Endothelial cell of umbilical vein (primary cell): ENCODE data around the gene CAT. TPM values are rescaled to one million over a fixed set of nuclear protein-coding genes. Genes with fewer than 3 reads are reported as not detected.

Experiments
- BruUV-seq: library from RNA; stranded (reverse); fragments of 400-500 nt; replicated peaks from 2 replicates; lab custom pipeline; 2021; lab: Mats Ljungman, UMichigan
- CTCF ChIA-PET: fragments of 300-600, 350-600 bp; sonication (Branson Sonifier 250); formaldehyde crosslinking; loops from one replicate; lab custom pipeline; 2021; ENCODE audit warnings: antibody characterized with exemption, inconsistent platforms; lab: Charles Lee
- POLR2A ChIA-PET: fragments of 300-600, 350-600 bp; sonication (Branson Sonifier 250); formaldehyde crosslinking; loops from one replicate; lab custom pipeline; 2021; ENCODE audit warnings: antibody characterized with exemption, inconsistent platforms; lab: Charles Lee
- DNase-seq: peaks from one replicate; pipeline ENCODE4 v3.0.0-alpha.2; 2011; ENCODE audit warnings: low read depth, low spot score
- FAIRE-seq: peaks from 2 replicates; lab custom pipeline; 2011; peaks lifted over from hg19 to GRCh38; lab: Jason Lieb, UNC
- H2AFZ ChIP-seq: 2 replicates; pipeline ENCODE4 v1.6.0; 2012; ENCODE audit warnings: low read depth, low read length, control low read depth, inconsistent platforms
- H3K27ac ChIP-seq: 2 replicates; pipeline ENCODE4 v1.5.1; 2011; ENCODE audit warnings: low read depth, mild to moderate bottlenecking, control low read depth, low read length, moderate library complexity; ENCODE audit not compliant: insufficient read depth
- H3K27me3 ChIP-seq, 2 experiments: 2 replicates each; pipeline versions ENCODE4 v1.6.0 to v1.6.1; 2011; ENCODE audit warnings: low read length in 2 of 2, mixed read lengths in 1 of 2; ENCODE audit not compliant: control insufficient read depth in 2 of 2, insufficient read depth in 2 of 2
- H3K36me3 ChIP-seq, 2 experiments: 2 replicates in 1 of 2; 3 replicates in 1 of 2; pipeline ENCODE4 v1.5.1; 2011; ENCODE audit warnings: low read length in 2 of 2, mild to moderate bottlenecking in 1 of 2, moderate library complexity in 1 of 2; ENCODE audit not compliant: control insufficient read depth in 2 of 2, insufficient read depth in 2 of 2; ENCODE audit errors: extremely low read depth in 1 of 2
- H3K4me1 ChIP-seq: 3 replicates; pipeline ENCODE4 v1.5.1; 2011; ENCODE audit warnings: mild to moderate bottlenecking, low read length; ENCODE audit not compliant: control insufficient read depth, insufficient read depth; ENCODE audit errors: extremely low read depth
- H3K4me2 ChIP-seq: 2 replicates; pipeline ENCODE4 v1.6.1; 2011; ENCODE audit warnings: low read length, control low read depth, mixed read lengths; ENCODE audit not compliant: insufficient read depth
- H3K4me3 ChIP-seq, 3 experiments: fragments of 200-600 bp in 1 of 3; sonication (generic), shearing (Covaris generic) in 1 of 3; replicated peaks in 1 of 3; 2 replicates each; pipeline ENCODE4 v1.5.1; 2011 to 2016; ENCODE audit warnings: control low read depth in 3 of 3, low read length in 3 of 3, mild to moderate bottlenecking in 2 of 3, inconsistent platforms in 1 of 3, low read depth in 1 of 3, moderate library complexity in 1 of 3; ENCODE audit not compliant: insufficient read depth in 1 of 3
- H3K79me2 ChIP-seq: 2 replicates; pipeline ENCODE4 v1.6.0; 2012; ENCODE audit warnings: low read length, inconsistent platforms; ENCODE audit not compliant: control insufficient read depth, insufficient read depth
- H3K9ac ChIP-seq: replicated peaks from 2 replicates; pipeline ENCODE3; 2011; ENCODE audit warnings: low read length, control low read depth; ENCODE audit not compliant: insufficient read depth; ENCODE audit errors: extremely low read depth
- H3K9me1 ChIP-seq: replicated peaks from 3 replicates; pipeline ENCODE4 v1.6.0; 2011; ENCODE audit warnings: mild to moderate bottlenecking, low read length; ENCODE audit not compliant: control insufficient read depth, insufficient read depth; ENCODE audit errors: extremely low read depth
- H3K9me3 ChIP-seq: replicated peaks from 2 replicates; pipeline ENCODE4 v1.5.1; 2012; ENCODE audit warnings: low read length, inconsistent platforms; ENCODE audit not compliant: control insufficient read depth, insufficient read depth
- H4K20me1 ChIP-seq: replicated peaks from 2 replicates; pipeline ENCODE3; 2011; ENCODE audit warnings: mild to moderate bottlenecking, low read length; ENCODE audit not compliant: control insufficient read depth, insufficient read depth; ENCODE audit errors: extremely low read depth
- EZH2 ChIP-seq: IDR thresholded peaks from 2 replicates; pipeline ENCODE4 v1.6.1; 2012; ENCODE audit warnings: borderline replicate concordance, low read depth, mild to moderate bottlenecking, moderate library complexity, low read length, inconsistent platforms; ENCODE audit not compliant: severe bottlenecking
- FOS ChIP-seq: IDR thresholded peaks from 2 replicates; pipeline ENCODE4 v1.6.1; 2011; ENCODE audit warnings: mild to moderate bottlenecking, low read length, moderate library complexity, borderline replicate concordance; ENCODE audit not compliant: insufficient read depth
- GATA2 ChIP-seq: IDR thresholded peaks from 2 replicates; pipeline ENCODE4 v1.7.0; 2011; ENCODE audit warnings: low read depth, mild to moderate bottlenecking, moderate library complexity, mixed read lengths, low read length; ENCODE audit not compliant: insufficient read length, insufficient read depth
- JUN ChIP-seq: IDR thresholded peaks from 2 replicates; pipeline ENCODE4 v1.6.1; 2011; ENCODE audit warnings: borderline replicate concordance, low read depth; ENCODE audit not compliant: insufficient read length, insufficient read depth
- MYC ChIP-seq: IDR thresholded peaks from one replicate; pipeline ENCODE4 v1.6.1; 2011; ENCODE audit warnings: mild to moderate bottlenecking, low read depth, low read length
- POLR2A ChIP-seq: IDR thresholded peaks from 2 replicates; pipeline ENCODE4 v1.6.1; 2012; ENCODE audit warnings: low read depth, mild to moderate bottlenecking, control low read depth, low read length
- POLR2AphosphoS5 ChIP-seq: IDR thresholded peaks from 2 replicates; pipeline ENCODE4 v1.6.1; 2012; ENCODE audit warnings: low read depth, mild to moderate bottlenecking, control low read depth, low read length, moderate library complexity; ENCODE audit not compliant: insufficient read depth
- dilution Hi-C: fragments of 300-500 bp; cut with MboI; formaldehyde crosslinking; loops from one replicate; pipeline ENCODE4 v1.15.0; 2019; ENCODE audit warnings: low sequenced_read_pairs; ENCODE audit not compliant: extremely low pct_ligation_motif_present
- intact Hi-C: fragments of 100-400 bp; cut with micrococcal nuclease; formaldehyde crosslinking; loops from one replicate; pipeline ENCODE4 v1.10.0; 2022
- polyA plus RNA-seq, 4 experiments: library from polyadenylated mRNA; depleted of rRNA in 3 of 4; stranded (reverse) in 3 of 4; unstranded in 1 of 4; fragments of >200 nt; gene quantifications; 2 replicates each; pipeline versions ENCODE4 v1.2.1 to v1.2.3, GENCODE V29; 2011 to 2012; ENCODE audit warnings: missing spikeins in 1 of 4
- total RNA-seq: library from RNA; stranded (reverse); gene quantifications from 2 replicates; pipeline ENCODE4 v1.2.3, GENCODE V29; 2021
- TF ChIP-seq, protein P1 (sequence below), 2 donors: IDR thresholded peaks; 1 replicate in 1 of 2; 2 replicates in 1 of 2; pipeline ENCODE4 v1.5.1; 2011; ENCODE audit warnings: low read length in 2 of 2, mild to moderate bottlenecking in 2 of 2, moderate library complexity in 2 of 2, control low read depth in 1 of 2, inconsistent platforms in 1 of 2, low read depth in 1 of 2; ENCODE audit not compliant: insufficient read depth in 1 of 2; ENCODE audit errors: extremely low read depth in 1 of 2
- TF ChIP-seq, protein P2 (sequence below): IDR thresholded peaks from 2 replicates; pipeline ENCODE4 v1.6.1; 2011; ENCODE audit not compliant: insufficient read depth, insufficient read length

Gene CAT
- total and polyA plus RNA-seq, 2 donors (not counting 3 experiments of a cell fraction or from before 2014, with no cell fraction given) = 32.7 to 50.5 TPM

DNA sequence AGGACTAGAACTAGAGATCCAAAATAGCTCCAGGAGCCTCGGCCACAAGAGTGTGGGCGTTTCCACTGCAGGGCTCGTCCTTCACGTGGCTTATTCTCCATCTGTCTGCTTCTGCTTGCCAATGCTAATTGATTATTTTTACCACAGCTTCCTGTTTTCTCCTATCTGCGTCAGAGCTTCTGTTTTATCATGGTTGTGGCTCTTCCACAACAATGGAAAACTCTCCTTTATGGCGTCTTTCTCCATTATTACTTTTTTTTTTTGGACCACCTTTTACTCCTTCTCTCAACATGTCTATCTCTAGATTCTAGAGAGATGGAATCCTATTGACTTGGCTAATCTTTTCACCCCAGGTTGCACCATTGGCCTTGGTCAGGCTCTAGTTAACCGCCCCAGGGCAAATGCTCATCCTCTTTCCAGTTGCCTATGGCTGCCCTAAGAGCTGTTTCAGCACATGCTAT lies 25.9 kb downstream of the CAT start:
- Histone ChIP-seq H3K4me1 (no peaks in the 10 kb centered on the region), H4K20me1 (no peaks in the 10 kb centered on the region), H3K27ac (no peak overlapping the region), H2AFZ (no peak overlapping the region), H3K79me2 (no peaks in the 10 kb centered on the region), H3K9me1 (no peaks in the 10 kb centered on the region), H3K9me3 (no peaks in the 10 kb centered on the region), H3K9ac (no peak overlapping the region), H3K36me3 (peaks cover 2 to 28% of the 10 kb centered on the region in 2 experiments), H3K4me2 (no peak overlapping the region), H3K4me3 (no peak overlapping the region), H3K27me3 (no peaks in the 10 kb centered on the region)
- TF ChIP-seq POLR2AphosphoS5 (no peak), POLR2A (no peak), EZH2 (no peak), FOS (no peak), MYC (no peak), JUN (no peak), GATA2 (no peak)
- TF ChIP-seq, protein P1, sequence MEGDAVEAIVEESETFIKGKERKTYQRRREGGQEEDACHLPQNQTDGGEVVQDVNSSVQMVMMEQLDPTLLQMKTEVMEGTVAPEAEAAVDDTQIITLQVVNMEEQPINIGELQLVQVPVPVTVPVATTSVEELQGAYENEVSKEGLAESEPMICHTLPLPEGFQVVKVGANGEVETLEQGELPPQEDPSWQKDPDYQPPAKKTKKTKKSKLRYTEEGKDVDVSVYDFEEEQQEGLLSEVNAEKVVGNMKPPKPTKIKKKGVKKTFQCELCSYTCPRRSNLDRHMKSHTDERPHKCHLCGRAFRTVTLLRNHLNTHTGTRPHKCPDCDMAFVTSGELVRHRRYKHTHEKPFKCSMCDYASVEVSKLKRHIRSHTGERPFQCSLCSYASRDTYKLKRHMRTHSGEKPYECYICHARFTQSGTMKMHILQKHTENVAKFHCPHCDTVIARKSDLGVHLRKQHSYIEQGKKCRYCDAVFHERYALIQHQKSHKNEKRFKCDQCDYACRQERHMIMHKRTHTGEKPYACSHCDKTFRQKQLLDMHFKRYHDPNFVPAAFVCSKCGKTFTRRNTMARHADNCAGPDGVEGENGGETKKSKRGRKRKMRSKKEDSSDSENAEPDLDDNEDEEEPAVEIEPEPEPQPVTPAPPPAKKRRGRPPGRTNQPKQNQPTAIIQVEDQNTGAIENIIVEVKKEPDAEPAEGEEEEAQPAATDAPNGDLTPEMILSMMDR (IDR thresholded peaks at IDR 0.05; ENCODE audit: extremely low read depth in 1 of 2, insufficient read depth in 1 of 2, low read depth in 1 of 2, low read length in 2 of 2) = no peak
- TF ChIP-seq, protein P2, sequence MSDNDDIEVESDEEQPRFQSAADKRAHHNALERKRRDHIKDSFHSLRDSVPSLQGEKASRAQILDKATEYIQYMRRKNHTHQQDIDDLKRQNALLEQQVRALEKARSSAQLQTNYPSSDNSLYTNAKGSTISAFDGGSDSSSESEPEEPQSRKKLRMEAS = no peak
- FAIRE-seq = no peak
- dilution Hi-C loops (no loop called here), intact Hi-C loops (no loop called here)
- DNase-seq = no peak
- no TSS peak for BruUV-seq
- CTCF ChIA-PET = interaction anchor here (0.6 to 1.0 kb wide), 2 partner anchors 16 to 26 kb away, joined by 3 read pairs; partner anchors contain the start of gene CAT
- POLR2A ChIA-PET = no interaction called here
